ENCODE data around the gene MMP15. TPM values are rescaled to one million over a fixed set of nuclear protein-coding genes. Genes with fewer than 3 reads are reported as not detected.

MMP15 gene
- total and polyA plus RNA-seq, 2 donors (not counting 3 experiments of a cell fraction or from before 2014, with no cell fraction given): 12.6 to 16.0 TPM

DNA sequence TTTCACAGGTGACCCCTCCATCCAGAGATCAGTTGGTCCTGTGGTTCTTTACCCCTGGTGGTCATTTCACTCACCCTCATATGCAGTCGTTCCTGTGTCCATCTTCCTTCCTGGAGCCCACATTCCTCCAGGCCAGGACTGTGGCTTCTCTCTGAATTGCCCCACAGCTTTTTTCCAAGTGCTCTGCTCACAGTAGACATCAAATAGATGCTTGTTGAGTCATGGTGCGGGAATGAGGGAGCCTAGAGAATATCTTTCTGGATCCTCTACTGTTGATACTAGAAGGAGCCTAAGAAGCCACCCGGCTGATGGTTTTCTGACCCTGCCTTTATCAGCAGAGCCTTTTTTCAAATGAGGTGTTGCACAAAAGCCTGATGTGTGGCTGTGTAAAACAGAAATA, 13.9 kb upstream of the MMP15 start:
- TF ChIP-seq, protein P1, sequence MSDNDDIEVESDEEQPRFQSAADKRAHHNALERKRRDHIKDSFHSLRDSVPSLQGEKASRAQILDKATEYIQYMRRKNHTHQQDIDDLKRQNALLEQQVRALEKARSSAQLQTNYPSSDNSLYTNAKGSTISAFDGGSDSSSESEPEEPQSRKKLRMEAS (IDR thresholded peaks at IDR 0.05; ENCODE audit: insufficient read depth, insufficient read length): no peak
- TF ChIP-seq, protein P2, sequence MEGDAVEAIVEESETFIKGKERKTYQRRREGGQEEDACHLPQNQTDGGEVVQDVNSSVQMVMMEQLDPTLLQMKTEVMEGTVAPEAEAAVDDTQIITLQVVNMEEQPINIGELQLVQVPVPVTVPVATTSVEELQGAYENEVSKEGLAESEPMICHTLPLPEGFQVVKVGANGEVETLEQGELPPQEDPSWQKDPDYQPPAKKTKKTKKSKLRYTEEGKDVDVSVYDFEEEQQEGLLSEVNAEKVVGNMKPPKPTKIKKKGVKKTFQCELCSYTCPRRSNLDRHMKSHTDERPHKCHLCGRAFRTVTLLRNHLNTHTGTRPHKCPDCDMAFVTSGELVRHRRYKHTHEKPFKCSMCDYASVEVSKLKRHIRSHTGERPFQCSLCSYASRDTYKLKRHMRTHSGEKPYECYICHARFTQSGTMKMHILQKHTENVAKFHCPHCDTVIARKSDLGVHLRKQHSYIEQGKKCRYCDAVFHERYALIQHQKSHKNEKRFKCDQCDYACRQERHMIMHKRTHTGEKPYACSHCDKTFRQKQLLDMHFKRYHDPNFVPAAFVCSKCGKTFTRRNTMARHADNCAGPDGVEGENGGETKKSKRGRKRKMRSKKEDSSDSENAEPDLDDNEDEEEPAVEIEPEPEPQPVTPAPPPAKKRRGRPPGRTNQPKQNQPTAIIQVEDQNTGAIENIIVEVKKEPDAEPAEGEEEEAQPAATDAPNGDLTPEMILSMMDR (IDR thresholded peaks at IDR 0.05; ENCODE audit: extremely low read depth in 1 of 2, insufficient read depth in 1 of 2, low read depth in 1 of 2, low read length in 2 of 2): no peak
- TF ChIP-seq POLR2AphosphoS5 (IDR thresholded peaks at IDR 0.05; ENCODE audit: insufficient read depth, low read depth, low read length) (no peak), GATA2 (IDR thresholded peaks at IDR 0.05; ENCODE audit: insufficient read depth, insufficient read length, low read depth, low read length) (no peak), POLR2A (IDR thresholded peaks at IDR 0.05; ENCODE audit: low read depth, low read length) (no peak), EZH2 (IDR thresholded peaks at IDR 0.05; ENCODE audit: borderline replicate concordance, low read depth, low read length, severe bottlenecking) (no peak), FOS (IDR thresholded peaks at IDR 0.05; ENCODE audit: borderline replicate concordance, insufficient read depth, low read length) (no peak), MYC (IDR thresholded peaks at IDR 0.05; ENCODE audit: low read depth, low read length) (no peak), JUN (IDR thresholded peaks at IDR 0.05; ENCODE audit: borderline replicate concordance, insufficient read depth, insufficient read length, low read depth) (no peak)
- Histone ChIP-seq H2AFZ (ENCODE audit: low read depth, low read length) (no peak overlapping the region), H3K27ac (ENCODE audit: insufficient read depth, low read depth, low read length) (no peak overlapping the region), H3K4me2 (ENCODE audit: insufficient read depth, low read length) (no peak overlapping the region), H3K36me3 (ENCODE audit: control insufficient read depth in 2 of 2, extremely low read depth in 1 of 2, insufficient read depth in 2 of 2, low read length in 2 of 2) (peaks cover 8 to 20% of the 10 kb centered on the region in 2 experiments), H3K4me3 (replicated peaks in 1 of 3; ENCODE audit: insufficient read depth in 1 of 3, low read depth in 1 of 3, low read length in 3 of 3) (no peak overlapping the region), H4K20me1 (replicated peaks; ENCODE audit: control insufficient read depth, extremely low read depth, insufficient read depth, low read length) (no peaks in the 10 kb centered on the region), H3K9ac (replicated peaks; ENCODE audit: extremely low read depth, insufficient read depth, low read length) (no peak overlapping the region), H3K9me1 (replicated peaks; ENCODE audit: control insufficient read depth, extremely low read depth, insufficient read depth, low read length) (no peaks in the 10 kb centered on the region), H3K4me1 (ENCODE audit: control insufficient read depth, extremely low read depth, insufficient read depth, low read length) (peaks cover 3% of the 10 kb centered on the region), H3K9me3 (replicated peaks; ENCODE audit: control insufficient read depth, insufficient read depth, low read length) (no peaks in the 10 kb centered on the region), H3K79me2 (ENCODE audit: control insufficient read depth, insufficient read depth, low read length) (no peaks in the 10 kb centered on the region), H3K27me3 (ENCODE audit: control insufficient read depth in 2 of 2, insufficient read depth in 2 of 2, low read length in 2 of 2) (no peaks in the 10 kb centered on the region)
- dilution Hi-C loops (cut with MboI; ENCODE audit: extremely low pct_ligation_motif_present, low sequenced_read_pairs) (no loop called here), intact Hi-C loops (cut with micrococcal nuclease) (no loop called here)
- FAIRE-seq (no peak), DNase-seq (ENCODE audit: low read depth, low spot score) (no peak)
- no TSS peak for BruUV-seq (replicated peaks)
- POLR2A ChIA-PET: no interaction called here
- CTCF ChIA-PET: interaction anchor here (1.4 kb wide), 1 partner anchor 12 kb away, joined by 3 read pairs; no protein-coding TSS in a partner anchor

Data from endothelial cell of umbilical vein (primary cell).